OCI-LY1 (cell line): ENCODE measurements around the gene SCN2B.

Experiments used
- CTCF ChIP-seq: fragments of 200-600 bp; sonication (generic), shearing (Covaris generic); IDR thresholded peaks from 2 replicates; pipeline ENCODE4 v1.5.1; 2017; ENCODE audit warnings: mild to moderate bottlenecking, antibody characterized with exemption, low read length, moderate library complexity, mixed read lengths
- EZH2 ChIP-seq: fragments of 200-600 bp; sonication (generic), shearing (Covaris generic); IDR thresholded peaks from 2 replicates; pipeline ENCODE4 v1.8.0; 2017; ENCODE audit warnings: borderline replicate concordance, mixed run types, mild to moderate bottlenecking, antibody characterized with exemption, low read length, moderate library complexity, mixed read lengths

GRCh38 chr11:118212131-118212725 is 35.8 kb upstream of the SCN2B start:
- TF ChIP-seq EZH2 (no peak), CTCF (no peak)
